ENCODE data around the gene MBL2. TPM values are rescaled to one million over a fixed set of nuclear protein-coding genes. Genes with fewer than 3 reads are reported as not detected.

The MBL2 gene
- polyA plus RNA-seq, 1 of the 3 experiments (the other 2 are of a cell fraction): not detected

DNA sequence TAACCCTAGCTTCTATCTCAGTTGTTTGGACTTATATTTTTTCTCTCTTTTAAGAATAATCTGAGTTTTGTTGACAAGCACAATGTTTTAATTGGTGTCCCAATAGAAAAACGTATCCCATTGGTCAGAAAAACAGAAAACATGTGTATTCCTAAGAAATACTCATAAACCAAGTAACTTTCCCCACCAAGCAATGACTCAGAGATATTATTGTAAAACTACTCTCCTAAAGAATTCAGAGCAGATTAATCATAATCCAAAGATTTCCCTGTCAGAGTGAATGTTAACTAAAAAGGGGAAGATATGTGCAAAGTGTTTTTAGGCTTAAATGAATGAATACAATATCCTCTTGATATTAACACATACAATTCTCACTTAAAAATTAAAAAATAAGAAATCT lies 29.4 kb upstream of the MBL2 start:
- H3K27me3 ChIP-seq (ENCODE audit: insufficient read depth): no peaks in the 10 kb centered on the region; the same call in 1 of the 2 replicates
- H4K20me1 ChIP-seq (ENCODE audit: insufficient read depth): no peaks in the 10 kb centered on the region
- H3K4me3 ChIP-seq (ENCODE audit: low read depth in 2 of 2, low read length in 1 of 2): no peak overlapping the region
- CTCF ChIA-PET: interaction anchor here (1.2 kb wide), 1 partner anchor 20 kb away, joined by 3 read pairs; no protein-coding TSS in a partner anchor
- no peak overlapping the region for H3K9ac ChIP-seq
- no peaks in the 10 kb centered on the region for H3K9me2 ChIP-seq
- no peak overlapping the region for H3K27ac ChIP-seq (ENCODE audit: low read depth in 2 of 2, low read length in 1 of 2)
- no peaks in the 10 kb centered on the region for H3K4me1 ChIP-seq (ENCODE audit: control insufficient read depth in 1 of 2, insufficient read depth in 2 of 2, low read depth in 1 of 2, low read length in 1 of 2)
- H3K4me2 ChIP-seq: no peak overlapping the region
- no peaks in the 10 kb centered on the region for H3K36me3 ChIP-seq (replicated peaks in 1 of 2; ENCODE audit: control insufficient read depth in 1 of 2, insufficient read depth in 2 of 2, low read length in 1 of 2)
- TF ChIP-seq FOXM1 (IDR thresholded peaks at IDR 0.05; ENCODE audit: low read depth) (no peak), USF2 (IDR thresholded peaks at IDR 0.05; ENCODE audit: borderline replicate concordance, low read depth, low read length) (no peak), GATA2 (CRISPR knock-in tag; IDR thresholded peaks at IDR 0.05) (no peak), SMC3 (IDR thresholded peaks at IDR 0.05; ENCODE audit: low read depth, low read length) (no peak), TCF12 (IDR thresholded peaks at IDR 0.05) (no peak), IRF3 (IDR thresholded peaks at IDR 0.05; ENCODE audit: low read depth, low read length) (no peak), CHD2 (IDR thresholded peaks at IDR 0.05; ENCODE audit: low read length, partially characterized antibody) (no peak), JUND (IDR thresholded peaks at IDR 0.05) (no peak), TEAD4 (IDR thresholded peaks at IDR 0.05; ENCODE audit: borderline replicate concordance, insufficient read depth) (no peak), SIN3A (IDR thresholded peaks at IDR 0.05; ENCODE audit: borderline replicate concordance, low read depth, low read length) (no peak), MXI1 (IDR thresholded peaks at IDR 0.05; ENCODE audit: low read depth, low read length) (no peak), EZH2phosphoT487 (IDR thresholded peaks at IDR 0.05; ENCODE audit: borderline replicate concordance, low read depth) (no peak), RFX5 (IDR thresholded peaks at IDR 0.05; ENCODE audit: low read length) (no peak)
- TF ChIP-seq, protein P1, sequence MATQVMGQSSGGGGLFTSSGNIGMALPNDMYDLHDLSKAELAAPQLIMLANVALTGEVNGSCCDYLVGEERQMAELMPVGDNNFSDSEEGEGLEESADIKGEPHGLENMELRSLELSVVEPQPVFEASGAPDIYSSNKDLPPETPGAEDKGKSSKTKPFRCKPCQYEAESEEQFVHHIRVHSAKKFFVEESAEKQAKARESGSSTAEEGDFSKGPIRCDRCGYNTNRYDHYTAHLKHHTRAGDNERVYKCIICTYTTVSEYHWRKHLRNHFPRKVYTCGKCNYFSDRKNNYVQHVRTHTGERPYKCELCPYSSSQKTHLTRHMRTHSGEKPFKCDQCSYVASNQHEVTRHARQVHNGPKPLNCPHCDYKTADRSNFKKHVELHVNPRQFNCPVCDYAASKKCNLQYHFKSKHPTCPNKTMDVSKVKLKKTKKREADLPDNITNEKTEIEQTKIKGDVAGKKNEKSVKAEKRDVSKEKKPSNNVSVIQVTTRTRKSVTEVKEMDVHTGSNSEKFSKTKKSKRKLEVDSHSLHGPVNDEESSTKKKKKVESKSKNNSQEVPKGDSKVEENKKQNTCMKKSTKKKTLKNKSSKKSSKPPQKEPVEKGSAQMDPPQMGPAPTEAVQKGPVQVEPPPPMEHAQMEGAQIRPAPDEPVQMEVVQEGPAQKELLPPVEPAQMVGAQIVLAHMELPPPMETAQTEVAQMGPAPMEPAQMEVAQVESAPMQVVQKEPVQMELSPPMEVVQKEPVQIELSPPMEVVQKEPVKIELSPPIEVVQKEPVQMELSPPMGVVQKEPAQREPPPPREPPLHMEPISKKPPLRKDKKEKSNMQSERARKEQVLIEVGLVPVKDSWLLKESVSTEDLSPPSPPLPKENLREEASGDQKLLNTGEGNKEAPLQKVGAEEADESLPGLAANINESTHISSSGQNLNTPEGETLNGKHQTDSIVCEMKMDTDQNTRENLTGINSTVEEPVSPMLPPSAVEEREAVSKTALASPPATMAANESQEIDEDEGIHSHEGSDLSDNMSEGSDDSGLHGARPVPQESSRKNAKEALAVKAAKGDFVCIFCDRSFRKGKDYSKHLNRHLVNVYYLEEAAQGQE (IDR thresholded peaks at IDR 0.05; ENCODE audit: low read depth, low read length): no peak
- TF ChIP-seq, protein P2, sequence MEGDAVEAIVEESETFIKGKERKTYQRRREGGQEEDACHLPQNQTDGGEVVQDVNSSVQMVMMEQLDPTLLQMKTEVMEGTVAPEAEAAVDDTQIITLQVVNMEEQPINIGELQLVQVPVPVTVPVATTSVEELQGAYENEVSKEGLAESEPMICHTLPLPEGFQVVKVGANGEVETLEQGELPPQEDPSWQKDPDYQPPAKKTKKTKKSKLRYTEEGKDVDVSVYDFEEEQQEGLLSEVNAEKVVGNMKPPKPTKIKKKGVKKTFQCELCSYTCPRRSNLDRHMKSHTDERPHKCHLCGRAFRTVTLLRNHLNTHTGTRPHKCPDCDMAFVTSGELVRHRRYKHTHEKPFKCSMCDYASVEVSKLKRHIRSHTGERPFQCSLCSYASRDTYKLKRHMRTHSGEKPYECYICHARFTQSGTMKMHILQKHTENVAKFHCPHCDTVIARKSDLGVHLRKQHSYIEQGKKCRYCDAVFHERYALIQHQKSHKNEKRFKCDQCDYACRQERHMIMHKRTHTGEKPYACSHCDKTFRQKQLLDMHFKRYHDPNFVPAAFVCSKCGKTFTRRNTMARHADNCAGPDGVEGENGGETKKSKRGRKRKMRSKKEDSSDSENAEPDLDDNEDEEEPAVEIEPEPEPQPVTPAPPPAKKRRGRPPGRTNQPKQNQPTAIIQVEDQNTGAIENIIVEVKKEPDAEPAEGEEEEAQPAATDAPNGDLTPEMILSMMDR (IDR thresholded peaks at IDR 0.05): no peak
- no peak overlapping the region for H2AFZ ChIP-seq (ENCODE audit: low read depth)
- POLR2A ChIA-PET: no interaction called here
- H3K9me3 ChIP-seq: no peaks in the 10 kb centered on the region
- DNase-seq: no peak
- H3K79me2 ChIP-seq (ENCODE audit: insufficient read depth): no peaks in the 10 kb centered on the region
- no peaks in the 10 kb centered on the region for H3F3A ChIP-seq (replicated peaks; ENCODE audit: insufficient read depth)
- WGBS (ENCODE audit: low lambda C conversion rate): 3% methylated on average over 1 of the region's 1 CpG

Data from SK-N-SH (cell line).